MM.1S (cell line): ENCODE data around the gene OR6B2.
A peak's percentile ranks its signal among the peaks of the same experiment; 100 is the strongest.

Experiments
- DNase-seq: peaks from one replicate; pipeline ENCODE4 v3.0.0-alpha.2; 2015
- H2AFZ ChIP-seq: fragments of 300-600 bp; sonication (generic); 2 replicates; pipeline ENCODE4 v1.6.0; 2016; ENCODE audit warnings: antibody characterized with exemption, low read length
- H3F3A ChIP-seq: fragments of 300-600 bp; sonication (generic); 2 replicates; pipeline ENCODE4 v1.6.1; 2016; ENCODE audit warnings: mild to moderate bottlenecking, antibody characterized with exemption, low read length, moderate library complexity, mixed read lengths; ENCODE audit not compliant: insufficient read depth
- H3K27ac ChIP-seq: fragments of 300-600 bp; sonication (generic); 2 replicates; pipeline ENCODE4 v1.5.1; 2016; ENCODE audit warnings: mild to moderate bottlenecking, low read length
- H3K27me3 ChIP-seq: fragments of 300-600 bp; sonication (generic); replicated peaks from 2 replicates; pipeline ENCODE4 v1.6.0; 2016; ENCODE audit warnings: low read length; ENCODE audit not compliant: insufficient read depth
- H3K36me3 ChIP-seq: fragments of 300-600 bp; sonication (generic); replicated peaks from 2 replicates; pipeline ENCODE4 v1.6.1; 2016; ENCODE audit warnings: mild to moderate bottlenecking, low read length, mixed read lengths; ENCODE audit not compliant: insufficient read depth
- H3K4me1 ChIP-seq: fragments of 300-600 bp; sonication (generic); 2 replicates; pipeline ENCODE4 v1.6.1; 2016; ENCODE audit warnings: low read length, mixed read lengths
- H3K4me2 ChIP-seq: fragments of 300-600 bp; sonication (generic); 2 replicates; pipeline ENCODE4 v1.6.0; 2016; ENCODE audit warnings: low read depth, low read length
- H3K4me3 ChIP-seq: fragments of 300-600 bp; sonication (generic); 2 replicates; pipeline ENCODE4 v1.5.1; 2016; ENCODE audit warnings: low read length, mixed read lengths
- H3K79me2 ChIP-seq: fragments of 300-600 bp; sonication (generic); 2 replicates; pipeline ENCODE4 v1.6.1; 2016; ENCODE audit warnings: mixed run types, low read length, mixed read lengths
- H3K9ac ChIP-seq: fragments of 300-600 bp; sonication (generic); 2 replicates; pipeline ENCODE4 v1.6.1; 2016; ENCODE audit warnings: low read length, mixed read lengths
- H3K9me2 ChIP-seq: fragments of 300-600 bp; sonication (generic); replicated peaks from 2 replicates; pipeline ENCODE4 v1.6.1; 2016; ENCODE audit warnings: mild to moderate bottlenecking, low read length, mixed read lengths; ENCODE audit not compliant: insufficient read depth
- H3K9me3 ChIP-seq: fragments of 300-600 bp; sonication (generic); replicated peaks from 2 replicates; pipeline ENCODE4 v1.6.1; 2016; ENCODE audit warnings: mild to moderate bottlenecking, low read length, mixed read lengths; ENCODE audit not compliant: insufficient read depth
- H4K20me1 ChIP-seq: fragments of 300-600 bp; sonication (generic); 2 replicates; pipeline ENCODE4 v1.6.1; 2016; ENCODE audit warnings: mild to moderate bottlenecking, low read length, moderate library complexity, mixed read lengths; ENCODE audit not compliant: insufficient read depth
- CTCF ChIP-seq: fragments of 300-600 bp; sonication (generic); IDR thresholded peaks from 2 replicates; pipeline ENCODE4 v1.5.1; 2016; ENCODE audit warnings: antibody characterized with exemption, low read length, mixed read lengths
- EZH2 ChIP-seq: fragments of 300-600 bp; sonication (generic); optimal IDR thresholded peaks from 2 replicates; pipeline ENCODE3; 2017; ENCODE audit warnings: low read depth, mild to moderate bottlenecking, antibody characterized with exemption, low read length, mixed read lengths
- EZH2phosphoT487 ChIP-seq: fragments of 300-600 bp; sonication (generic); IDR thresholded peaks from 2 replicates; pipeline ENCODE4 v1.6.1; 2018; ENCODE audit warnings: antibody characterized with exemption, low read length

The OR6B2 gene

GRCh38 chr2:240013343-240013742 lies 16.9 kb downstream of the OR6B2 start:
- H3K4me2 ChIP-seq = no peak overlapping the region
- H4K20me1 ChIP-seq = 0 out of 2 replicates have a peak, but pooled peaks cover 2% of the 10 kb centered on the region
- H3K27ac ChIP-seq = no peak overlapping the region
- H2AFZ ChIP-seq = no peak overlapping the region
- no peak overlapping the region for H3K9ac ChIP-seq
- H3K27me3 ChIP-seq = no peaks in the 10 kb centered on the region
- DNase-seq = peak; percentile 14
- H3K9me2 ChIP-seq = no peaks in the 10 kb centered on the region
- H3K36me3 ChIP-seq = no peaks in the 10 kb centered on the region
- H3K4me1 ChIP-seq = no peaks in the 10 kb centered on the region
- no peaks in the 10 kb centered on the region for H3K79me2 ChIP-seq
- H3F3A ChIP-seq = no peaks in the 10 kb centered on the region
- no peak overlapping the region for H3K4me3 ChIP-seq
- no peaks in the 10 kb centered on the region for H3K9me3 ChIP-seq
- TF ChIP-seq EZH2phosphoT487 (no peak), CTCF (peak; percentile 24; the same call in 1 of the 2 replicates)

- no peaks in the 10 kb centered on the region for H3K9me3 ChIP-seq
Measured at GRCh38 chr2:240002983-240003382, 27.2 kb downstream of the OR6B2 start.

GRCh38 chr2:240000671-240001070 lies 29.6 kb downstream of the OR6B2 start:
- H3K9me3 ChIP-seq = no peaks in the 10 kb centered on the region
- TF ChIP-seq EZH2phosphoT487 (no peak), CTCF (no peak), EZH2 (no peak)
- no peaks in the 10 kb centered on the region; the same call in none of the 2 replicates for H3K36me3 ChIP-seq
- no peak overlapping the region for H3K4me3 ChIP-seq
- no peaks in the 10 kb centered on the region for H3K4me1 ChIP-seq
- H3K79me2 ChIP-seq = no peaks in the 10 kb centered on the region
- no peaks in the 10 kb centered on the region for H3F3A ChIP-seq
- H3K27ac ChIP-seq = no peak overlapping the region
- no peak overlapping the region for H2AFZ ChIP-seq
- H3K4me2 ChIP-seq = no peak overlapping the region
- no peaks in the 10 kb centered on the region for H3K9me2 ChIP-seq
- DNase-seq = no peak
- H3K27me3 ChIP-seq = no peaks in the 10 kb centered on the region
- no peaks in the 10 kb centered on the region for H4K20me1 ChIP-seq
- H3K9ac ChIP-seq = no peak overlapping the region

More at GRCh38 chr2:240002983-240003382, 27.2 kb downstream of the OR6B2 start:
- no peaks in the 10 kb centered on the region; the same call in none of the 2 replicates for H3K36me3 ChIP-seq
- no peaks in the 10 kb centered on the region for H3K9me2 ChIP-seq
- no peaks in the 10 kb centered on the region for H3F3A ChIP-seq
- no peak overlapping the region for H3K27ac ChIP-seq
- no peak overlapping the region for H2AFZ ChIP-seq
- no peak for TF ChIP-seq EZH2phosphoT487
- no peak for TF ChIP-seq CTCF
- no peak for TF ChIP-seq EZH2
- no peak for DNase-seq
- H3K9ac ChIP-seq = no peak overlapping the region
- no peak overlapping the region for H3K4me3 ChIP-seq
- no peaks in the 10 kb centered on the region for H3K79me2 ChIP-seq
- no peaks in the 10 kb centered on the region for H4K20me1 ChIP-seq
- H3K4me2 ChIP-seq = no peak overlapping the region
- H3K4me1 ChIP-seq = no peaks in the 10 kb centered on the region
- H3K27me3 ChIP-seq = no peaks in the 10 kb centered on the region
